Keratinocyte (primary cell): ENCODE results near the gene NCF4. TPM values are rescaled to one million over a fixed set of nuclear protein-coding genes. Genes with fewer than 3 reads are reported as not detected.

Experiments
- DNase-seq: peaks from one replicate; pipeline ENCODE4 v3.0.0-alpha.2; 2011; ENCODE audit warnings: low read depth, missing footprints, low spot score
- FAIRE-seq: peaks from 2 replicates; lab custom pipeline; 2011; peaks lifted over from hg19 to GRCh38; lab: Jason Lieb, UNC
- H2AFZ ChIP-seq: 2 replicates; pipeline ENCODE4 v1.6.0; 2012; ENCODE audit warnings: low read length, control low read depth, inconsistent platforms; ENCODE audit not compliant: control insufficient read depth
- H3K27ac ChIP-seq: 2 replicates; pipeline ENCODE4 v1.5.1; 2011; ENCODE audit warnings: low read length; ENCODE audit not compliant: control insufficient read depth, insufficient read depth
- H3K27me3 ChIP-seq: 3 replicates; pipeline ENCODE4 v1.6.0; 2011; ENCODE audit warnings: low read length; ENCODE audit not compliant: control insufficient read depth, insufficient read depth; ENCODE audit errors: extremely low read depth
- H3K36me3 ChIP-seq, 2 experiments: 2 replicates in 1 of 2; 3 replicates in 1 of 2; pipeline ENCODE4 v1.5.1; 2011; ENCODE audit warnings: low read length in 2 of 2, mild to moderate bottlenecking in 1 of 2; ENCODE audit not compliant: control insufficient read depth in 2 of 2, insufficient read depth in 2 of 2; ENCODE audit errors: extremely low read depth in 1 of 2
- H3K4me1 ChIP-seq: 3 replicates; pipeline ENCODE4 v1.5.1; 2011; ENCODE audit warnings: low read length; ENCODE audit not compliant: control insufficient read depth, insufficient read depth; ENCODE audit errors: extremely low read depth
- H3K4me2 ChIP-seq: 3 replicates; pipeline ENCODE4 v1.6.0; 2011; ENCODE audit warnings: low read depth, low read length; ENCODE audit not compliant: control insufficient read depth, insufficient read depth; ENCODE audit errors: extremely low read depth
- H3K4me3 ChIP-seq, 3 experiments: fragments of 200-600 bp in 1 of 3; sonication (generic) in 1 of 3; 2 replicates in 2 of 3; 3 replicates in 1 of 3; pipeline ENCODE4 v1.5.1; 2011 to 2016; ENCODE audit warnings: low read length in 3 of 3, mild to moderate bottlenecking in 3 of 3, control low read depth in 2 of 3, inconsistent platforms in 1 of 3, low read depth in 1 of 3, mixed read lengths in 1 of 3, mixed run types in 1 of 3, moderate library complexity in 1 of 3; ENCODE audit not compliant: control insufficient read depth in 2 of 3, insufficient read depth in 2 of 3; ENCODE audit errors: extremely low read depth in 1 of 3
- H3K79me2 ChIP-seq: 2 replicates; pipeline ENCODE4 v1.6.0; 2012; ENCODE audit warnings: low read length; ENCODE audit not compliant: control insufficient read depth, insufficient read depth
- H3K9ac ChIP-seq: 3 replicates; pipeline ENCODE4 v1.6.0; 2011; ENCODE audit warnings: low read length; ENCODE audit not compliant: control insufficient read depth, insufficient read depth; ENCODE audit errors: extremely low read depth
- H3K9me1 ChIP-seq: 3 replicates; pipeline ENCODE4 v1.6.0; 2011; ENCODE audit warnings: low read length; ENCODE audit not compliant: control insufficient read depth, insufficient read depth; ENCODE audit errors: extremely low read depth
- H3K9me3 ChIP-seq: 2 replicates; pipeline ENCODE4 v1.5.1; 2012; ENCODE audit warnings: low read depth, low read length; ENCODE audit not compliant: control insufficient read depth
- H4K20me1 ChIP-seq: 3 replicates; pipeline ENCODE4 v1.6.0; 2011; ENCODE audit warnings: low read length; ENCODE audit not compliant: control insufficient read depth, insufficient read depth; ENCODE audit errors: extremely low read depth
- CTCF ChIP-seq, 3 experiments: IDR thresholded peaks in 1 of 3; conservative IDR thresholded peaks in 1 of 3; optimal IDR thresholded peaks in 1 of 3; 2 replicates in 2 of 3; 3 replicates in 1 of 3; pipeline versions ENCODE3 to v1.5.1; 2011; ENCODE audit warnings: low read length in 3 of 3, mild to moderate bottlenecking in 3 of 3, moderate library complexity in 2 of 3, control low read depth in 1 of 3, inconsistent platforms in 1 of 3; ENCODE audit not compliant: insufficient read depth in 2 of 3; ENCODE audit errors: extremely low read depth in 1 of 3
- EZH2 ChIP-seq: IDR thresholded peaks from one replicate; pipeline ENCODE4 v1.6.1; 2012; ENCODE audit warnings: inconsistent platforms, mild to moderate bottlenecking, low read length, moderate library complexity
- dilution Hi-C: fragments of 300-500 bp; cut with MboI; formaldehyde crosslinking; loops from one replicate; pipeline ENCODE4 v1.7.0; 2020; ENCODE audit warnings: low sequenced_read_pairs; ENCODE audit not compliant: extremely low pct_ligation_motif_present
- polyA plus RNA-seq, 5 experiments: library from polyadenylated mRNA; depleted of rRNA in 3 of 5; stranded (reverse) in 3 of 5; stranded (forward) in 1 of 5; unstranded in 1 of 5; fragments of >200 nt; gene quantifications; 1 replicate in 1 of 5; 2 replicates in 3 of 5; 3 replicates in 1 of 5; pipeline versions ENCODE4 v1.2.1 to v1.2.3, GENCODE V29; 2011 to 2012; ENCODE audit warnings: missing spikeins in 2 of 5, low read depth in 1 of 5, low replicate concordance in 1 of 5

Gene NCF4
- polyA plus RNA-seq, 1 donor (not counting 4 experiments of a cell fraction or from before 2014, with no cell fraction given) = 0.42 TPM

- Histone ChIP-seq H3K4me2 (no peak overlapping the region), H3K36me3 (no peaks in the 10 kb centered on the region), H3K9me3 (peaks cover 5% of the 10 kb centered on the region), H3K27me3 (no peaks in the 10 kb centered on the region), H3K27ac (no peak overlapping the region), H3K4me1 (peaks cover 2% of the 10 kb centered on the region), H3K79me2 (no peaks in the 10 kb centered on the region), H4K20me1 (no peaks in the 10 kb centered on the region), H3K4me3 (no peak overlapping the region), H3K9me1 (no peaks in the 10 kb centered on the region), H3K9ac (no peak overlapping the region), H2AFZ (no peak overlapping the region)
- no peak for DNase-seq
- TF ChIP-seq EZH2 = no peak
- no peak for TF ChIP-seq CTCF (optimal IDR thresholded peaks at IDR 0.05 in 1 of 3, IDR thresholded peaks at IDR 0.05 in 1 of 3, conservative IDR thresholded peaks at IDR 0.05 in 1 of 3; ENCODE audit: extremely low read depth in 1 of 3, insufficient read depth in 2 of 3, low read length in 3 of 3)
- dilution Hi-C loops = loop anchor here (10.0 kb wide), 1 partner anchor 64 kb away; the partner anchor contains the start of gene IFT27
- FAIRE-seq = no peak
These were observed 22.4 kb upstream of the NCF4 start for GRCh38 chr22:36838119-36839030.

- peaks cover 5% of the 10 kb centered on the region for H3K9me3 ChIP-seq
- TF ChIP-seq CTCF (optimal IDR thresholded peaks at IDR 0.05 in 1 of 3, IDR thresholded peaks at IDR 0.05 in 1 of 3, conservative IDR thresholded peaks at IDR 0.05 in 1 of 3; ENCODE audit: extremely low read depth in 1 of 3, insufficient read depth in 2 of 3, low read length in 3 of 3) (no peak), EZH2 (no peak)
- H2AFZ ChIP-seq = no peak overlapping the region
- no peak overlapping the region for H3K9ac ChIP-seq
- no peaks in the 10 kb centered on the region for H4K20me1 ChIP-seq
- H3K4me1 ChIP-seq = peaks cover 2% of the 10 kb centered on the region
- DNase-seq = no peak
- no peaks in the 10 kb centered on the region for H3K36me3 ChIP-seq
- peak; percentile 49 for FAIRE-seq
- H3K4me3 ChIP-seq = no peak overlapping the region
- dilution Hi-C loops = loop anchor here (10.0 kb wide), 1 partner anchor 65 kb away; the partner anchor contains the start of gene IFT27
- no peak overlapping the region for H3K4me2 ChIP-seq
- H3K27me3 ChIP-seq = no peaks in the 10 kb centered on the region
- no peak overlapping the region for H3K27ac ChIP-seq
- H3K79me2 ChIP-seq = no peaks in the 10 kb centered on the region
- no peaks in the 10 kb centered on the region for H3K9me1 ChIP-seq
These were observed 21.3 kb upstream of the NCF4 start for GRCh38 chr22:36839356-36840073.
